G401 (cell line): ENCODE data around the gene PTPRG. TPM values are rescaled to one million over a fixed set of nuclear protein-coding genes. Genes with fewer than 3 reads are reported as not detected.
A peak's percentile ranks its signal among the peaks of the same experiment; 100 is the strongest.
"Not testable (repeated sequence)": the region's sequence is repeated elsewhere in the genome, so short reads cannot be mapped to it uniquely, and the experiment has no call there.

ENCODE experiments used
- DNase-seq: peaks from one replicate; pipeline ENCODE4 v3.0.0-alpha.2; 2015; ENCODE audit warnings: low spot score
- in situ Hi-C: cut with HindIII; loops from 2 replicates; pipeline ENCODE4 v1.10.0; 2016; ENCODE audit warnings: low sequenced_read_pairs, mixed read lengths
- total RNA-seq: library from RNA; depleted of rRNA; stranded (reverse); fragments of >200 nt; shearing (Covaris generic); gene quantifications from 2 replicates; pipeline ENCODE4 v1.2.3, GENCODE V29; 2014

PTPRG gene
- total RNA-seq, 1 experiment from 2014 or later = 1.4 TPM

GRCh38 chr3:61796088-61796680, 234.8 kb downstream of the PTPRG start:
- in situ Hi-C loops = no loop called here
- DNase-seq = no peak

GRCh38 chr3:61796911-61797310, 235.5 kb downstream of the PTPRG start:
- DNase-seq = peak; percentile 20
- in situ Hi-C loops = no loop called here

GRCh38 chr3:61802772-61803171, 241.4 kb downstream of the PTPRG start:
- in situ Hi-C loops = no loop called here
- DNase-seq = peak; percentile 96

GRCh38 chr3:61803983-61804382, 242.6 kb downstream of the PTPRG start:
- in situ Hi-C loops = no loop called here
- DNase-seq = no peak

GRCh38 chr3:61804782-61805181, 243.4 kb downstream of the PTPRG start:
- no peak for DNase-seq
- in situ Hi-C loops = no loop called here

GRCh38 chr3:61805510-61806080, 244.2 kb downstream of the PTPRG start:
- no peak for DNase-seq
- in situ Hi-C loops = no loop called here

- in situ Hi-C loops = no loop called here
- no peak for DNase-seq
Measured at GRCh38 chr3:61806810-61807209, 245.4 kb downstream of the PTPRG start.

GRCh38 chr3:61807865-61808276, 246.5 kb downstream of the PTPRG start:
- peak; percentile 76 for DNase-seq
- in situ Hi-C loops = no loop called here

- DNase-seq = peak; percentile 96
- in situ Hi-C loops = no loop called here
Measured at GRCh38 chr3:61808526-61808925, 247.2 kb downstream of the PTPRG start.

GRCh38 chr3:61808999-61809398, 247.6 kb downstream of the PTPRG start:
- in situ Hi-C loops = no loop called here
- DNase-seq = no peak

- DNase-seq = peak; percentile 91
- in situ Hi-C loops = no loop called here
Measured at GRCh38 chr3:61809879-61810278, 248.5 kb downstream of the PTPRG start.

- no peak for DNase-seq
- in situ Hi-C loops = no loop called here
Measured at GRCh38 chr3:61810953-61811497, 249.7 kb downstream of the PTPRG start.

GRCh38 chr3:61811652-61812051, 250.3 kb downstream of the PTPRG start:
- in situ Hi-C loops = no loop called here
- no peak for DNase-seq

GRCh38 chr3:61812085-61812484, 250.7 kb downstream of the PTPRG start:
- DNase-seq = no peak
- in situ Hi-C loops = no loop called here

- in situ Hi-C loops = no loop called here
- no peak for DNase-seq
Measured at GRCh38 chr3:61812517-61812916, 251.1 kb downstream of the PTPRG start.

GRCh38 chr3:61813636-61814035, 252.3 kb downstream of the PTPRG start:
- in situ Hi-C loops = no loop called here
- DNase-seq = no peak

GRCh38 chr3:61814674-61815073, 253.3 kb downstream of the PTPRG start:
- DNase-seq = no peak
- in situ Hi-C loops = no loop called here

- in situ Hi-C loops, DNase-seq: not testable (repeated sequence)
Measured at GRCh38 chr3:61816304-61816703, 254.9 kb downstream of the PTPRG start.

GRCh38 chr3:61819861-61820260, 258.5 kb downstream of the PTPRG start:
- in situ Hi-C loops = no loop called here
- DNase-seq = no peak

GRCh38 chr3:61820306-61820992, 259.1 kb downstream of the PTPRG start:
- DNase-seq = no peak
- in situ Hi-C loops = no loop called here
